IPS-18c (cell line): ENCODE results near the gene ADK.

Experiments used
- H3K4me3 ChIP-seq: 2 replicates; pipeline ENCODE4 v1.7.0; 2013; ENCODE audit warnings: low read depth, mild to moderate bottlenecking, low read length, moderate library complexity; ENCODE audit not compliant: insufficient read depth
- H3K9me3 ChIP-seq: one replicate; pipeline ENCODE4 v1.6.1; 2013; ENCODE audit warnings: mild to moderate bottlenecking, low read length, moderate library complexity; ENCODE audit not compliant: control insufficient read depth, insufficient read depth

The ADK gene

DNA sequence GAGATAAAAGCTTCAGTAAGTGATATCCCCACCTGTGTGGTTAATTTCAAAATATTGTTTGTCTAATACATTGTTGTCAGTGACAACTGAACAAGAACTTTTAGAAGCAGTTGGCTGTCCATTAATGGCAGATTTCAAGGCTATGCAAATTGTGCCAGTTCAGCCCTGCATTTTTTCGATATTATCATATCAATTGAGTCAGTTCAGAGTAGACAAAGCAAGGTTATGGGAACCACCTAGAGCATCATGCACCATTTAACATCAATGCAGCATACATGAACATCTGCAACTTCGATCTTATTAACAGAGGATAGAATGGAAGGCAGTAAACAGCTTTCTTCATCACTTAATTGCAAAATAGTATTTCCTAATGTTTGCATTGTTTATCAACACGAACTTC lies 494.7 kb downstream of the ADK start:
- Histone ChIP-seq H3K9me3 (no peaks in the 10 kb centered on the region), H3K4me3 (no peak overlapping the region)

DNA sequence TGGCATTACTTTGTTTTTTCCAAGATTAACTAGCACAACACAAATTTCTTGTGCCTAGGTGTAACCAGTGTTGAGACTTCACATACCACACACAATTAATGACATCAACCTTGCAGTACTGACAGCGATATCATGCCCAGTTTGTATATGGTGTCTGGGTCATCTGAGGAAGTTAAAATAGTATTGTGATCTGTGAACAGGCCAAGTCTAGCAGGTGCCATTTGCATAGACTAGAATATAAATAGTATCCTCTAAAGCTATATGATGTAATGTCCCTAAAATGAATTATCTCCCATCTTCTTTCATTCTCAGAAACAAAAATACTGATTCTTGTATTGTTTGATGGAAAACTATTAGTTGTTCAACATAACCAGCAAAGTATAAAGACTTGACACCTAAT lies 499.6 kb downstream of the ADK start:
- Histone ChIP-seq H3K9me3 (no peaks in the 10 kb centered on the region), H3K4me3 (no peak overlapping the region)

DNA sequence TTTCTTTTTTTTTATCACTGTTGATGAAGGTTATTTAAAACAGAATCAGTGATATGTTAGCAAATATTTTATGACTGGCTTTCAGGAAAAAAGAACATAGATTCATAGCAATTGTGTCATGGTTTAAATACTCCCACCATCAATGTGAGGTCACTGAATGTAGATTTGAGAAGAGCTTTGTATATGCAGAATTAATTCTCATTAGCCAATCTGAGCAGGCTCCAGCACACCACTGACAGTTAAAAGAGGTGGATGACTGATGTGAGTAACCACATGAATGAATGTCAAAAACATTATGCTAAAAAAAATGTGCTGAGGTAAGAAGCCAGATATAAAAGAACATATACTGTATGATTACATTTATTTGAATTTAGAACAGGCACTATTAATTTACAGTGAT lies 500.5 kb downstream of the ADK start:
- H3K4me3 ChIP-seq, result no peak overlapping the region
- no peaks in the 10 kb centered on the region for H3K9me3 ChIP-seq

DNA sequence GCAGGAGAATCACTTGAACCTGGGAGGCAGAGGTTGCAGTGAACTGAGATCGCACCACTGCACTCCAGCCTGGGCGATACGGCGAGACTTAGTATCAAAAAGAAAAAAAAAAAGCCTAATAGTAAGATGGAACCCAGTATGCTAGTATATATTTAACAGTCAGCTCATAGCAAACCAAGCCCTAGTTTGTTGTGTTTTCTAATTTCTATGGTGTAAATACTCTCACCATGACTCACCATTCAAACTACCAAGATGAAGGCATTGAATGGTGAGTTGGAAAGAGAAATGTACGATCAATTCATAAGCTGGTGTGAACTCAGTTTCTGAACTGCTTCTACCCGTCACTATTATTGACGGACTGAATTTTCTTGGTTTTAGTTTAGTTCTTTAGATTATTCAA lies 501.6 kb downstream of the ADK start:
- Histone ChIP-seq H3K4me3 (no peak overlapping the region), H3K9me3 (no peaks in the 10 kb centered on the region)

DNA sequence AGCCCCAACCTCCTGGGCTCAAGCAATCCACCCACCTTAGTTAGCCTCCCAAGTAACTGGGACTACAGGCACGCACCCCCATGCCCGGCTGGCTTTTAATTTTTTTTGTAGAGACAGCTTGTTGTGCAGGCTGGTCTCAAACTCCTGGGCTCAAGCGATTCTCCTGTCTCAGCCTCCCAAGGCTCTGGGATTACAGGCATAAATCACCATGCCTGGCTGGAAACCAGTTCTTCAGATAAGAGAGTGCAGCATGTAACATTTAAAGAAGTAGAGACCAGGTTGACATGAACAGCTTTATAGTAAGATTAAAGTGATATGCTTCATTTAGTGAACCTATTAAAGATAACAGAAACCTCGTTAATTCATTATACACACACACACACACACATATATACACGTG lies 507.5 kb downstream of the ADK start:
- Histone ChIP-seq H3K9me3 (no peaks in the 10 kb centered on the region), H3K4me3 (no peak overlapping the region)

DNA sequence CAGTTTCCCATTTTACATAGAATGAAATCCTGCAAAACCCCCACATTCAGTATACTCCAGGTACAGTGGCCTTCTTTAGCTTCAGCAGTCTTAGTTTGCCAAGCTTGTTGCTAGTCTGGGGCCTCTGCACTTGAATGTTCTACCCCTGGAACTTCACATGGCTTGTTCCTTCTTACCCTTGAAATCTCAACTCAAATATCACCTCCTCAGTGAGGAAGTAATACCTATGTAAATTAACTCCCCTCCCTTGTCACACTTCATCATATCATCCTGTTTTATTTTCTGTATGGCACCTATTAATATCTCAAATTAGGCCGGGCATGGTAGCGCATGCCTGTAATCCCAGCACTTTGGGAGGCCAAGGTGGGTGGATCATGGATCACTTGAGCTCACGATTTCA lies 511.6 kb downstream of the ADK start:
- no peak overlapping the region for H3K4me3 ChIP-seq
- no peaks in the 10 kb centered on the region for H3K9me3 ChIP-seq

DNA sequence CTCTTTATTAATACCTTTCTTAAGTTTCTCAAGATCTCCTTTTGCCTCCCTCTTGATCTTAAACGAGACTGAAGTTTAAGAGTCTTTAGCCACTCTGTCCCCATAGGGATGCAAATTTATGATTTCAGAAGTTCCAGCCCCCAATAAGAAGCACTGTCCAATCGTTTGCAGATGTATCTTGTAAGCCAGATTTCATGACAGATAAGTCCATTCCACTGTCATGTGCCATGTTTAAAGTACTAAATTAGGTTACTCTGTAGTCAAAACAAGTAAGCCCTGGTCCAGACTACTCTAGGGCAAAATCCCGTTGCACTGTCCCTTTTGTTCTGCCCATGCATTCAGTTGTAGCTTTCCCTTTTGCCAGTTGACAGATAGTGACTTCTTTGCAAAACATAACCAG lies 518.2 kb downstream of the ADK start:
- Histone ChIP-seq H3K4me3 (no peak overlapping the region), H3K9me3 (no peaks in the 10 kb centered on the region)

DNA sequence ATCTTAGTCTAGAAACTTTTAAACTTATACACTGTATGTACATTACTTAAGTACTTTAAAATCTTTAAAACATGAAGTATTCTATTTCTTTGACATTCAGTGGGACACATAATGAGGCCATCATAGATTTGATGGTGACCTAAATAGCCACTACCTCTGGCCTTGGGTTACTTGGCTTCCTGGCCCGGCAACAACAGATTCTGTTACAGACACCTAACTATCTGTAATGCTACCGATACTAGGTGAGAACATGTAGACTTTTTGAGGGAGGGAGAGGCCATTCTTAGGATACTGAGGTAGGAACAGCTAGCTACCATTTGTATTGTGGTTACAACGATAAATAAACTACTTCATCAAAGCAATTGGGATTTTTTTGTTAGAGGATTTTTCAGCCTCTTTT lies 520.7 kb downstream of the ADK start:
- H3K4me3 ChIP-seq, result no peak overlapping the region
- H3K9me3 ChIP-seq, result no peaks in the 10 kb centered on the region

DNA sequence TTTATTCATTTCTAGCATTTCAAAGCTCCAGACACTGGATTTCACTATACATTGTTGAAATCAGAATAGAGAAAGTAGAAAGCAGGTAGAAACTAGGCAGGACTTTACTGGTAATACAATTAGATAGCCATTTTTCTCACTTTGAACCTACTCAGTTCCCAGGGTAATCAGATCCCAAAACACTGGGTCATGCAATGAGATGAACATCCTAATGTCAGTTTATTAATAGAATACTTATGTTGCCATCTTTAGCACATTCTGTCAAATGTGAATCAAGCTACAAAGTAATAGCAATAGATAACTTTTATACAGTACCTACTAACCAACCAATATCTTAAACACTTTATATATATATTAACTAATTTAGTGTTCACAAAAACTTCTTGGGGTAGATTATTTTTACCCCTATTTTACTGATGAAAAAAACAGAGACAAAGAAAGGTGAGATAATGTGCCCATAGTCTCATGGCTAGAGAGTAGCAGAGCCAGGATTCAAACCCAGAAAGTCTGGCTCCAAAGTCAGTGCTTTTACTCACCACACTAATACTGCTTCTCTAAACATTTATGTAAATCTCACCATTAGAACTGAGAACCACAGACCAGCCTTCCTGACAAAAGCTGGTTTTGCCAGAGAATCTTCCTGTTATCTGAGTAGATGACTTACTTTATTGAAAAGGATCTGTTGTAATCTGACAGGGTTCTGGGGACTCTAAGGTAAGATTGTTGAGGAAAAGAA lies 521.6 kb downstream of the ADK start:
- Histone ChIP-seq H3K9me3 (no peaks in the 10 kb centered on the region), H3K4me3 (no peak overlapping the region)

DNA sequence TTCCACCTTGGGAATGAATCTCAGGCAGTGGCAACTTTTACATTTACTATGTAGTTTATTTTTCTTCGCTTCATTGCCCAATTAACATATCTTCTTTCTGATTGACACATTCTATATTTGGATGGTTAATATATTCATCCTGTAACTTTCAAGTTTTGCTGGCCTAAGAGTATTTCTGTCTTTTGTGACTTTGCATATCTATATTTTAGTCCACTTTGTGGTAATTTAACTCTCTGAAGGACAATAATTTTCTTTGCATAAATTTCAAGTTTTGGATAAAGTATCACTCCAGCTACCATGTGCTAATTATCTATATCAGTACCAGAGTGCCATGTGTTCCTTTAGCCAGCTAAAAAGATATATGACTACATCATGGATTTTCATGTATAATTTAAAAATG lies 523.9 kb downstream of the ADK start:
- H3K9me3 ChIP-seq, result no peaks in the 10 kb centered on the region
- H3K4me3 ChIP-seq, result no peak overlapping the region

DNA sequence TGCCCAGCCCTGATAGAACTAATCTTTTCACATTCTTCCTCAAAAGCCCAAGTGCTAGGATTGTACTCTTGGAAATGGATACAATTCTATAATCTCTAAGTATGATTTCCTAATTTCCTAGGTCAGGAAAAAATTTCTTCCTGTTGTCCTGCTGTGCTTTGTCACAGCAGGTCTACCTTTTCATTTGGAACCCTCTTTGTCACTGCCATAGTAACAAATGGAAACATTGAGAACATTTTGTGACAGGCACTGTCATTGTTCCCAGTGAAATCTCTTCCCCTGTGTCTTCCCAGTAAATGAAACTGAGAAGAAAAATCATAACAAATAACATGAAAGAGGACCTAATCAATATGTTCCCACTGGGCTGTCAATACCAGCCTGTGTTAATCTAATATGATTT lies 524.5 kb downstream of the ADK start:
- no peak overlapping the region for H3K4me3 ChIP-seq
- H3K9me3 ChIP-seq, result no peaks in the 10 kb centered on the region

DNA sequence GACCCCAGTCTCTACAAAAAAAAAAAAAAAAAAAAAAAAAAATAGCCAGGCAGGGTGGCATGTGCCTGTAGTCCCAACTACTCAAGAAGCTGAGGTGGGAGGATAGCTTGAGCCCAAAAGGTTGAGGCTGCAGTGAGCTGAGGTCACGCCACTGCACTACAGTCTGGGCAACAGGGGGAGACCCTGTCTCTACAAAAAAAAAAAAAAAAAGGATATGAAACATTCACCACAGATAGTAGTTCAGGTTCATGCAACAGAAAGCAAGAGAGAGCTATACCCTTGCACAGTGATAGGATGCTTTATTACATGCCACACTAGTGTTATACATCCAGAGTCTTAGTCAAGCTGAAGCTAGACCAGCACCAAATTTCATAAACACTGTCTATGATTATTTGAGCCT lies 526.9 kb downstream of the ADK start:
- no peak overlapping the region for H3K4me3 ChIP-seq
- no peaks in the 10 kb centered on the region for H3K9me3 ChIP-seq

DNA sequence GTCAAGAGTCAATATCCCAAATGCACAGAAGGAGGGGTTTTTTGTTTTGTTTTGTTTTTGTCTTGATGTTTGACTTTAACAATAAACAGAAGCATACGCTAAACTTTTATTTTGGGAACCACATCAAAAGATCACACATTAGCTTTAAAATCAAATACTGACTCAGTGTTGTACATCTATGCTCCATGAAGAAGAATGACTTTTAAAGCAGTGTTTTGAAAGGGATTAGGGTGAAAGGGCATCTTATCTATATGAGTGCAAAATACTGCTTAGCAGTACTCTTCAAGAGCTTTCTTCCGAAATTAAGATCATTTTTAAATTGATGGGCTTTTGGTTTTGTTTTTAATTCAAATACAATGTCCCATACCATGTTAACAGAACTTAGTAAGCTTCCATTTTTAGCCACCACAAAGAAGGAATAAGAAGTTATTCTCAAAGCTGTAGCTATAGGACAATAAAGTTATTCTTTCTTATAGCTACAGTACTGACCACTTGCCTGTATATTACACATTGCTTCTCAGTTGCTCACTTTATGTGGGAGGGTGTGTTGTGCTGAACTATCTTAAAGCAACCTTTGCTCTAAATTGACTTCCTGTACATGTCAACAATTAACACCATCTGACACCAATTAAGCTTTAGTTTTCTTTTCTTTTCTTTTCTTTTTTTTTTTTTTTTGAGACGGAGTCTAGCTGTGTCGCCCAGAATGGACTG lies 531.1 kb downstream of the ADK start:
- H3K9me3 ChIP-seq, result no peaks in the 10 kb centered on the region

DNA sequence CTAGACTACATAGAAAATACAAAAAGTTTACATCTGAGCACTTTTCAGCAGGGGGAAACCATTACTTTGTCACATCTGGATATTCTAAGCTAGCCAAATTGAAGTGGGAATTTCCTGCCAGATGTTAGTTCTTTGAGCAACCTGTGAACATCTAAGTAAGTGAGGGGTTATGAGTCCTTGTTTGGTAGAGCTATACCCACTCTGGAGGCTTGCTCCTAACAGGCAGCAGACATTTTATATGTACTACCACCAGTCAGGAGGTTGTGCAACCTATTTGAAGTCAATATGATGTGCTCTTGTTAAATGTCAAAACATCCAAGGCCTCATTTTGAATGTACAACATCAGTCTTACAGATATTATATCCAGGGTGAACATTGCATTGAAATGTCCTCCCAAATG lies 532.0 kb downstream of the ADK start:
- Histone ChIP-seq H3K4me3 (no peak overlapping the region), H3K9me3 (no peaks in the 10 kb centered on the region)

More for the DNA sequence above, 531.1 kb downstream of the ADK start:
- no peak overlapping the region for H3K4me3 ChIP-seq

DNA sequence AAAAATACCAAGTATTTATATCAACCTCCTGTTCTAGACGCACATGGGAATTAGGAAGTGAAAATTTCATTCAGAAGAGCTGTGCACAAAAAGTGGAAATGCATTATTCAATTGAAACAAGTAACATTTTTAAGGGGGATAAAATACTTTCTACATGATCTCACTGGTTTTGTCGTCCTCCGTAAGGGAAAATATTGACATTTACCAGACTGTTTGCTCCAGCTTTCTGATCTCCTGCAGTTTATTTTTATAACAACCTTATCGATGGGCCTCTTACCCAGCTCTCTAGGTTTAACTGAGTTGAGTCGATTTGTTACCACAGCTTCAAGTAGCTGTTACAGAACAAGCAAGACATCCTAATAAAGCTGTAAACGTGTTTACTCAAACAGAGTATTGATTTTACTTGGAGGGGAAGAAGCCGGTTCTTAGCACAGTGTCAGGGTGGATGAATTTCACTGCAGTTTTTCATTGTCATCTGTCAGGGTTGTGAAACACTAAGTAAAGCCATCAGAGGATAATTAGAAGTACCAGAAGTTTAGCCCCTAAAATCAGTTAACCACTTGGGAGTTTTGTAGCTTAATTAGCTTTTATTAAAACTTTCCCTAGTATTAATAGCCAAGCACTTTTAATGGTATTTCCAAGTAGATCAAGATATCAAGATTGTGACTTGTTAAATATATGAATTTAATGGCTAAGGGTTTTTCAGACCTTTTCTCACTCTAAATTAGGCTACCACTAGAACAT lies 532.8 kb downstream of the ADK start:
- H3K9me3 ChIP-seq, result no peaks in the 10 kb centered on the region

DNA sequence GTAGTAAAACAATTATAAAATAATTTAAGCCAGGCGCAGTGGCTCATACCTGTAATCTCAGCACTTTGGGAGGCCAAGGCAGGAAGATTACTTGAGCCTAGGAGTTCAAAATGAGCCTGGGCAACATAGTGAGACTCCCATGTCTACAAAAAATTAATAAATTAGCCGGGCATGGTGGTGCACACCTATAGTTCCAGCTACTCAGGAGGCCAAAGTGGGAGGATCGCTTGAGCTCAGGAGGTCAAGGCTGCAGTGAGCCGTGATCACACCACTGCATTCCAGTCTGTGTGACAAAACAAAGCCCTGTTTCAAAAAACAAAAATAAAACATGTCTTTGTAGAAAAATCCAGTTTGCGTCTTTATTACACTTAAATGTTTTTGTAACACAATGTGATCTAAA lies 533.4 kb downstream of the ADK start:
- Histone ChIP-seq H3K4me3 (no peak overlapping the region), H3K9me3 (no peaks in the 10 kb centered on the region)

More for the DNA sequence above, 532.8 kb downstream of the ADK start:
- no peak overlapping the region for H3K4me3 ChIP-seq

DNA sequence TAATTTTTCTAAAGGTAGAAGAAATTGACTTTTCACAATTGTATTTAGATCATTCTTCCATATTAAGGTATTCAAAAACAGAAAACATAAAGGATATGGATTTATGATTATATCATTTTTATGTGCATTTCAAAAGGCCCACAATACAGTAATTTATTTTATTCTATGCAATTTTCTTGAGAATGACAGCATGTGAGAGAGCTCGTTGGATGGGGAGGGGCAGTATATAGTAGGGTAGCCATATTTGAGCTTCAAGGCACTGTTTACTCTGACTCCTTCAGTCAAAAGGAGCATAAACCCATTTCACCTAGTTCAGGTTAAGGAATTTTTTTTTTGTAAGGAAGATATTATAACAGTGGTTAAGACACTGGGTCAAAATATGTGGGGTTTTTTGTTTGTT lies 534.5 kb downstream of the ADK start:
- Histone ChIP-seq H3K9me3 (no peaks in the 10 kb centered on the region), H3K4me3 (no peak overlapping the region)

DNA sequence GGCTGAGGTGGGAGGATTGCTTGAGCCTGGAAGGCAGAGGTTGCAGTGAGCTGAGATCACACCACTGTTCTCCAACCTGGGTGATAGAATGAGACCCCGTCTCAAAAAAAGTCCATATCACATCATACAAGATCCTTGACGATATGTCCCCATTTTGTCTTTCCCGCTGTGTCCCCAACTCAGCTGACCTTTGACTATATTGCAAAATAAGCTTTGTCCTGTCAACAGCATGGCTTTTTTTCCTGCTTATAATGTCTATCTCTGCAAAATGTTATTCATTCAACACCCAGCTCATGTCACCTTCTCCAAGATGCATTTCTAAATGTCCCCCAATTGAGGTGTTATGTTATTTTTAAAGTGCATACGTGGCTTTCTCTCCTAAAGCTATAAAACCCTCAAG lies 539.4 kb downstream of the ADK start:
- Histone ChIP-seq H3K4me3 (no peak overlapping the region), H3K9me3 (no peaks in the 10 kb centered on the region)
